ENCODE results near the gene IL1RAP. TPM values are rescaled to one million over a fixed set of nuclear protein-coding genes. Genes with fewer than 3 reads are reported as not detected.

IL1RAP gene
- total and polyA plus RNA-seq, 9 of the 15 experiments (the other 6 are each of a cell fraction or from before 2014, with no cell fraction given), result 0.23 to 1.8 (median 0.88) TPM

GRCh38 chr3:190619353-190619752 is 105.5 kb downstream of the IL1RAP start:
- in situ Hi-C loops (cut with MboI) (no loop called here), intact Hi-C loops (cut with micrococcal nuclease) (no loop called here)
- ChIA-PET CTCF (ENCODE audit: low intra/inter-chr PET ratio) (no interaction called here), POLR2A (no interaction called here)
- H3K27ac ChIP-seq (ENCODE audit: extremely low read depth, low read depth, low read length), result no peak overlapping the region
- FAIRE-seq, result no peak
- BruUV-seq (replicated peaks), result no TSS peak
- H3K27me3 ChIP-seq (ENCODE audit: control insufficient read depth in 2 of 2, insufficient read depth in 2 of 2, low read length in 2 of 2), result no peaks in the 10 kb centered on the region
- ATAC-seq, result no peak
- H3K9me1 ChIP-seq (ENCODE audit: control insufficient read depth, insufficient read depth, low read length), result no peaks in the 10 kb centered on the region
- H3K9ac ChIP-seq (ENCODE audit: insufficient read depth in 1 of 2, low read depth in 2 of 2, low read length in 2 of 2), result no peak overlapping the region
- no peak overlapping the region for H3K4me3 ChIP-seq
- no peaks in the 10 kb centered on the region for H4K20me1 ChIP-seq (replicated peaks; ENCODE audit: control insufficient read depth, insufficient read depth, low read length)
- WGBS (ENCODE audit: insufficient coverage, low coverage, missing lambda C conversion rate), result 7% methylated on average over 5 of the region's 5 CpGs
- H3K4me2 ChIP-seq (ENCODE audit: insufficient read depth, low read length), result no peak overlapping the region
- no peaks in the 10 kb centered on the region; the same call in 1 of the 2 replicates for H3K9me3 ChIP-seq (replicated peaks; ENCODE audit: control insufficient read depth, insufficient read depth, low read depth, low read length)
- H3K79me2 ChIP-seq (ENCODE audit: control insufficient read depth, insufficient read depth, low read length), result no peaks in the 10 kb centered on the region
- no peak for TF ChIP-seq BCOR (IDR thresholded peaks at IDR 0.05)
- no peaks in the 10 kb centered on the region for H3K36me3 ChIP-seq (ENCODE audit: control insufficient read depth, insufficient read depth, low read length)
- DNase-seq (ENCODE audit: extremely low read depth in 1 of 4, low spot score in 3 of 4), result no peak
- no peaks in the 10 kb centered on the region for H3K4me1 ChIP-seq (replicated peaks in 1 of 2; ENCODE audit: control insufficient read depth in 2 of 2, insufficient read depth in 2 of 2, low read length in 2 of 2)
- H2AFZ ChIP-seq (ENCODE audit: low read depth, low read length), result no peak overlapping the region

- POLR2A ChIA-PET, result no interaction called here
- H4K20me1 ChIP-seq (replicated peaks; ENCODE audit: control insufficient read depth, insufficient read depth, low read length), result no peaks in the 10 kb centered on the region
- DNase-seq (ENCODE audit: extremely low read depth in 1 of 4, low spot score in 3 of 4) (no peak), ATAC-seq (no peak), FAIRE-seq (no peak)
- WGBS (ENCODE audit: insufficient coverage, low coverage, missing lambda C conversion rate), result 0% methylated on average over 2 of the region's 2 CpGs
- H3K79me2 ChIP-seq (ENCODE audit: control insufficient read depth, insufficient read depth, low read length), result no peaks in the 10 kb centered on the region
- no peaks in the 10 kb centered on the region for H3K4me1 ChIP-seq (replicated peaks in 1 of 2; ENCODE audit: control insufficient read depth in 2 of 2, insufficient read depth in 2 of 2, low read length in 2 of 2)
- in situ Hi-C loops (cut with MboI), result no loop called here
- BruUV-seq (replicated peaks), result no TSS peak
- no peaks in the 10 kb centered on the region for H3K36me3 ChIP-seq (ENCODE audit: control insufficient read depth, insufficient read depth, low read length)
- intact Hi-C loops (cut with micrococcal nuclease), result no loop called here
- CTCF ChIA-PET (ENCODE audit: low intra/inter-chr PET ratio), result no interaction called here
- no peak overlapping the region for H3K4me3 ChIP-seq
- H3K27ac ChIP-seq (ENCODE audit: extremely low read depth, low read depth, low read length), result no peak overlapping the region
- H3K4me2 ChIP-seq (ENCODE audit: insufficient read depth, low read length), result no peak overlapping the region
- H2AFZ ChIP-seq (ENCODE audit: low read depth, low read length), result no peak overlapping the region
- no peaks in the 10 kb centered on the region; the same call in 1 of the 2 replicates for H3K9me3 ChIP-seq (replicated peaks; ENCODE audit: control insufficient read depth, insufficient read depth, low read depth, low read length)
- no peaks in the 10 kb centered on the region for H3K9me1 ChIP-seq (ENCODE audit: control insufficient read depth, insufficient read depth, low read length)
- H3K27me3 ChIP-seq (ENCODE audit: control insufficient read depth in 2 of 2, insufficient read depth in 2 of 2, low read length in 2 of 2), result no peaks in the 10 kb centered on the region
- TF ChIP-seq ZNF263 (CRISPR knock-in tag; IDR thresholded peaks at IDR 0.05; ENCODE audit: borderline replicate concordance) (no peak), ZNF77 (CRISPR knock-in tag; IDR thresholded peaks at IDR 0.05) (no peak), ARID2 (IDR thresholded peaks at IDR 0.05) (no peak)
- H3K9ac ChIP-seq (ENCODE audit: insufficient read depth in 1 of 2, low read depth in 2 of 2, low read length in 2 of 2), result no peak overlapping the region
These were observed 105.9 kb downstream of the IL1RAP start for GRCh38 chr3:190619761-190620160.
